Measurements from ENCODE around the gene B3GAT1.

B3GAT1 gene

DNA sequence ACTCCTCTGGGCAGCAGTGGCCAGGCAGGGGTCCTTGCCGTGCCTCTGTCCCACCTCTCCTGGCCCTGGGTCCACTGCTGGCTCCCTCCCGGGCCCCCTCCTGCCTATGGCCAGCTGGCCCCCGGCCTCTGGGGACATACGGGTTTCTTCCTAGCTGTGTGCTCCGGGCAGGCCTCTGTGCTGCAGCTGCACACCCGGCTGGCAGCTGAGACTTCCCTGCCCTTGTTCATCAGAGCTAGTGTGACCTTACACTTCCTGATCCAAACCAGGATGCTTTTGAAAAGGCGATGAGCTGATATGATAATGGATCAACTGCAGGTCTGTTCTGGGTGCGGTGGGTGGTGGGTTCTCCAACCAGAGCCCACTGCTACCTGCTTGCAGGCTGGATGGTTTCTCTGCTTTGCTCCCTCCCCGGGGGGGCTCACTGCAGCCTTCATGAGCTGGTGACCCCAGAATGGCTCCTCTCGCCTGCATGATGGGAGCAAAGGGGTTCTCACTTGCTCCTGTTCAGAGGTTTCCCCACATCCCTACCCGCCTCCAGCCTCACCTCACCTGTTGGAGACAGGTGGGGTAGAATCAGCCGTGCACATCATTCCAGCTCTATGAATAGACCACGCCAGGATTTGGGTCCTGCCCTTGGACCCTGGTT, 13.3 kb downstream of the B3GAT1 start:
- Histone ChIP-seq H3K27me3 (ENCODE audit: control insufficient read depth, low read length) (no peaks in the 10 kb centered on the region), H4K20me1 (ENCODE audit: control insufficient read depth, insufficient read depth, low read depth, low read length) (no peaks in the 10 kb centered on the region), H3K4me1 (ENCODE audit: control insufficient read depth, low read length) (no peaks in the 10 kb centered on the region), H3K36me3 (ENCODE audit: control insufficient read depth, low read length) (no peaks in the 10 kb centered on the region), H3K9me3 (ENCODE audit: control insufficient read depth, insufficient read depth, low read length) (no peaks in the 10 kb centered on the region), H3F3A (ENCODE audit: control insufficient read depth, insufficient read depth) (no peaks in the 10 kb centered on the region), H3K9me2 (replicated peaks; ENCODE audit: control insufficient read depth, low read length) (no peaks in the 10 kb centered on the region), H3K4me2 (ENCODE audit: low read length) (no peak overlapping the region), H3K4me3 (ENCODE audit: low read length) (no peak overlapping the region), H3K27ac (ENCODE audit: low read depth, low read length) (no peak overlapping the region), H3K79me2 (ENCODE audit: control insufficient read depth, low read length) (no peaks in the 10 kb centered on the region)
- TF ChIP-seq, protein P1, sequence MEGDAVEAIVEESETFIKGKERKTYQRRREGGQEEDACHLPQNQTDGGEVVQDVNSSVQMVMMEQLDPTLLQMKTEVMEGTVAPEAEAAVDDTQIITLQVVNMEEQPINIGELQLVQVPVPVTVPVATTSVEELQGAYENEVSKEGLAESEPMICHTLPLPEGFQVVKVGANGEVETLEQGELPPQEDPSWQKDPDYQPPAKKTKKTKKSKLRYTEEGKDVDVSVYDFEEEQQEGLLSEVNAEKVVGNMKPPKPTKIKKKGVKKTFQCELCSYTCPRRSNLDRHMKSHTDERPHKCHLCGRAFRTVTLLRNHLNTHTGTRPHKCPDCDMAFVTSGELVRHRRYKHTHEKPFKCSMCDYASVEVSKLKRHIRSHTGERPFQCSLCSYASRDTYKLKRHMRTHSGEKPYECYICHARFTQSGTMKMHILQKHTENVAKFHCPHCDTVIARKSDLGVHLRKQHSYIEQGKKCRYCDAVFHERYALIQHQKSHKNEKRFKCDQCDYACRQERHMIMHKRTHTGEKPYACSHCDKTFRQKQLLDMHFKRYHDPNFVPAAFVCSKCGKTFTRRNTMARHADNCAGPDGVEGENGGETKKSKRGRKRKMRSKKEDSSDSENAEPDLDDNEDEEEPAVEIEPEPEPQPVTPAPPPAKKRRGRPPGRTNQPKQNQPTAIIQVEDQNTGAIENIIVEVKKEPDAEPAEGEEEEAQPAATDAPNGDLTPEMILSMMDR (IDR thresholded peaks at IDR 0.05; ENCODE audit: low read depth, low read length, poor library complexity, severe bottlenecking) = no peak
- no peak for TF ChIP-seq EZH2phosphoT487 (IDR thresholded peaks at IDR 0.05; ENCODE audit: borderline replicate concordance, low read length)

DNA sequence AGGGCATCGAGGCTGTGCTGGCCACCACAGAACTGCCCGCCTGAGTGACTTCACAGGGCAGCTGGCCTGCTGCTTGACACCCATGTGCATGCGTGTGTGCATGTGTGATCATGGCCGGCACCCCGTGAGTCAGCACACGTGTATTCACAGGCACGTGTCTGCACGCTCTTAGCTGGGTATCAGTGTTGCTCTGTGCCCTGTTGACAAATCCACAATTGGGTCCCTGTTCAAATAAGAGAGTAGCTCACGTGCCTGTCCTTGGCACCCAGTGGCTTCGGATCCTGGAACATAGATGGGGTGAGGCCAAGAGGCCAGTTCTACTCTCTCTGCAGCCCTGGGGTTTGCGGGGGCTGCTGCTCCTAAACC, 14.0 kb downstream of the B3GAT1 start:
- Histone ChIP-seq H3K4me3 (ENCODE audit: low read length) (no peak overlapping the region), H4K20me1 (ENCODE audit: control insufficient read depth, insufficient read depth, low read depth, low read length) (no peaks in the 10 kb centered on the region), H3K4me1 (ENCODE audit: control insufficient read depth, low read length) (no peaks in the 10 kb centered on the region), H3K9me3 (ENCODE audit: control insufficient read depth, insufficient read depth, low read length) (no peaks in the 10 kb centered on the region), H3K9me2 (replicated peaks; ENCODE audit: control insufficient read depth, low read length) (no peaks in the 10 kb centered on the region), H3K4me2 (ENCODE audit: low read length) (no peak overlapping the region), H3K36me3 (ENCODE audit: control insufficient read depth, low read length) (no peaks in the 10 kb centered on the region), H3K27ac (ENCODE audit: low read depth, low read length) (no peak overlapping the region), H3F3A (ENCODE audit: control insufficient read depth, insufficient read depth) (no peaks in the 10 kb centered on the region), H3K27me3 (ENCODE audit: control insufficient read depth, low read length) (no peaks in the 10 kb centered on the region), H3K79me2 (ENCODE audit: control insufficient read depth, low read length) (no peaks in the 10 kb centered on the region)
- no peak for TF ChIP-seq EZH2phosphoT487 (IDR thresholded peaks at IDR 0.05; ENCODE audit: borderline replicate concordance, low read length)
- TF ChIP-seq, protein P1 (IDR thresholded peaks at IDR 0.05; ENCODE audit: low read depth, low read length, poor library complexity, severe bottlenecking) = no peak

DNA sequence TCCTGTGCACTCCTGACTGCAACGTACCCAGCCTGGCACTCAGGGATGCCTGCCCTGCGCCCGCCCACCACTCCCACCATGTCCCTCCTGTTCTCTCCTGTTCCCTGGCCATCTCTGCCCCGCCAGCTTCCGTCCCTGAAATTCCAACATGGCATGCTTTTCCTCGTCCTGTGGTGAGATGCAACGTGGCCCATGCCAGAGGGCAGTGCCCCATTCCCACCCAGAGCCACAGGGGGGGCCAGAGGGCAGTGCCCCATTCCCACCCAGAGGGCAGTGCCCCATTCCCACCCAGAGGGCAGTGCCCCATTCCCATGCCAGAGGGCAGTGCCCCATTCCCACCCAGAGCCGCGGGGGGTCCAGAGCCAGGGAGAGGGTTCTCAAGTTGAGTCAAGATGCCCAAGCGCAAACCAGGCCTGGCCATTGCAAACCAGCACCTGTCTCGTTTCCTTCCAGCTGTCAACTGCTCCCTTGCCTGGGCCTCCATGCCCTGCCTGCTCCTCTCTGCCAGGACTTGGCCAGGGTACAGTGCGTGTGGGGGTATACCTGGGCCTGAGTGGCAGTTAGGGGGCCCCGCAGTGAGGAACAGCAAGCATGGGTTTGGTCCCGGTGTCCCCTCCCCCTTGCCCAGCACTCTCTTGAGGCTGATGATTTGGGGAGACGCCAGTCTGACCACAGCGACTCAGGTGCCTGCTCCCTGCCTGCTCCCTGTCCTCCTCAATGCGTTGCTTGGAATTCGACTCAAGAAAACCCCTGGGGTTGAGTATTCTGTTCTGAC, 14.6 kb downstream of the B3GAT1 start:
- Histone ChIP-seq H4K20me1 (ENCODE audit: control insufficient read depth, insufficient read depth, low read depth, low read length) (no peaks in the 10 kb centered on the region), H3K9me2 (replicated peaks; ENCODE audit: control insufficient read depth, low read length) (no peaks in the 10 kb centered on the region), H3F3A (ENCODE audit: control insufficient read depth, insufficient read depth) (no peaks in the 10 kb centered on the region), H3K27ac (ENCODE audit: low read depth, low read length) (no peak overlapping the region), H3K36me3 (ENCODE audit: control insufficient read depth, low read length) (no peaks in the 10 kb centered on the region), H3K79me2 (ENCODE audit: control insufficient read depth, low read length) (no peaks in the 10 kb centered on the region), H3K9me3 (ENCODE audit: control insufficient read depth, insufficient read depth, low read length) (no peaks in the 10 kb centered on the region), H3K27me3 (ENCODE audit: control insufficient read depth, low read length) (no peaks in the 10 kb centered on the region), H3K4me2 (ENCODE audit: low read length) (no peak overlapping the region), H3K4me3 (ENCODE audit: low read length) (no peak overlapping the region), H3K4me1 (ENCODE audit: control insufficient read depth, low read length) (no peaks in the 10 kb centered on the region)
- TF ChIP-seq, protein P1 (IDR thresholded peaks at IDR 0.05; ENCODE audit: low read depth, low read length, poor library complexity, severe bottlenecking) = no peak
- TF ChIP-seq EZH2phosphoT487 (IDR thresholded peaks at IDR 0.05; ENCODE audit: borderline replicate concordance, low read length) = no peak

Measured in DOHH2 (cell line).